Stimulated activated CD8-positive, alpha-beta memory T cell treated with anti-CD3 and anti-CD28 coated beads, Interleukin-7, amount 100 ng/mL, for 1 hour (primary cell): Measurements from ENCODE around the gene SLC37A2.

ENCODE experiments used
- DNase-seq, 2 donors: peaks; one replicate each; pipeline ENCODE4 v3.0.0-alpha.2; 2020; ENCODE audit warnings: low read depth in 2 of 2

Gene SLC37A2

GRCh38 chr11:125108469-125108868, 45.4 kb downstream of the SLC37A2 start:
- no peak for DNase-seq

DNA sequence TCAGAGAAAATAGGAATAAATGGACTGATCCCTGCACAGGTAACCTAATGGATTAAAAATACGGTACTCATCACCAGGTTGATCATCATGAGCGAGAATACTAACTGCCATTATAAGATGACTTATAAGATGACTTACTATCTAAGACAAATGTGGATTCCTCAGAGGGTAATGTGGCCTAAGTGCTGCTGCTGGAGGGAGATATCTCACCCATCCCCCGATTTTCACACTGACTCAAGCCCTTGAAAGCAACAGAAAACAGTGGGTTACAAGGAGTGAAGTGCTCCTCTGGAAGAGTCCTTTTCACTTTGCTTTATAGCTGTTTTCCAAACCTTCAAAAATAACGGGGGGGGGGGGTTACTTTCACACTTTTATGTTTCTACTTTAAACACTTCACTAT, 47.4 kb downstream of the SLC37A2 start:
- no peak for DNase-seq

DNA sequence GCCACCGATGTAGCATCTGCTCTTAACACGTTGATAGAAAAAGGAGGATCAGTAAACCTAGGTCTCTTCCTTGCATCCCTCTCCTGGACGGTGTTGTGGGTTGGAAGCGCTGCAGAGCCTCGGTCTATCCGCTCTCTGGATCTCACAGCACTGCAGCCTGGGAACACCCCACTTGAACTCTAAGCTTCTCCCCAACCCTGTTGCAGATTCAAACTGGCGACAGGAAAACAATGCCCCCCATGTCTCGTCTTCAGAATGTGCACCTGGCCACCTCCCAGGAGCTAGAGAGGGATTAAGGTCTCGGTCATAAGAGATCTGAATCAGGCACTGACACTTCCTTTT, 47.9 kb downstream of the SLC37A2 start:
- no peak for DNase-seq

DNA sequence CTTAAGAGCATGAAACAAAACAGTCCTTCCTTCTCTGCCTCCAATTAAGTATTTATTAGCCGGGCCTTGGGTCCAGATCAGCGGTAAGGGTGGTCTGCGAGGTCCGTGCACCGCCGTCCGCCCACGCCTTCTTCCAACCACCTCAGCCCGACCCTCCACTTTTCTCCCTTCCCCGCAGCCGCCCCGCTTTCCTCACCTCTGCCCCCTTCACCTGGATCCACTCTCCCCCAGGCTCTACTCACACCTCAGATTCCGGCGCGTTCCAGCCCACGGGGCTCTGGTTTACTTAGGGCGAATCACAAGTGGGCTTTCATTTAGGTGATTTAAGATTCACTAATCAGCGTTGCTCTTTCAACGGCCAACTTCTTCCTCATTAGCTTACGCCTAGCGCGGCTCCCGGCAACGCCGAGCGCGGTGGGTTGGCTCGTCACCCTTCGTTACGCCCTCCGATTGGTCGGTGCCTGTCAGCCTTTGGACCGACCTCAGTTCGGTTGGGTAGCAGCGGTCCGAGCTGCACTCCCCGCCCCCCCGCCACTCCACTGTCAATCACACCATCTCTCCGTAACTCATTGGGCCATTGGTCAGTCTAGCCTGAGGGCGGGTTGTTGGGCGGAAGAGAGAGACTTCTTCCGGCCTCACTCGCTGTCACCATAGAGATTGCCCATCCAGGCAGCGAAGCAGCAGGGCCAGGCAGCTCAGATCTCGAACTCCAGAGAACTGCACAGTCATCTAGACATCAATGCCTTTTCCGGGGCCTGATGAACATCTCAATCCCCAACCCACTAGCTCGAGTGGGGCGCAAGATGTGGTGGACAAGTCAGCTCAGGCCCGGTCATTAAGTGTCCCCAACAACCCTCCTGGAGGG, 48.5 kb downstream of the SLC37A2 start, which contains the start of gene TMEM218:
Gene TMEM218, minus strand, starts transcription at position 284 of the 865 bp plus-strand sequence. CDS start 9,385 bp downstream, outside the sequence.
- peak; percentile 86 to 91 for DNase-seq

GRCh38 chr11:125112208-125112604, 49.1 kb downstream of the SLC37A2 start:
- DNase-seq = no peak

- DNase-seq = no peak
Observed at GRCh38 chr11:125114518-125114917, 51.4 kb downstream of the SLC37A2 start.

- DNase-seq = no peak
Observed at GRCh38 chr11:125117429-125117828, 54.3 kb downstream of the SLC37A2 start.

DNA sequence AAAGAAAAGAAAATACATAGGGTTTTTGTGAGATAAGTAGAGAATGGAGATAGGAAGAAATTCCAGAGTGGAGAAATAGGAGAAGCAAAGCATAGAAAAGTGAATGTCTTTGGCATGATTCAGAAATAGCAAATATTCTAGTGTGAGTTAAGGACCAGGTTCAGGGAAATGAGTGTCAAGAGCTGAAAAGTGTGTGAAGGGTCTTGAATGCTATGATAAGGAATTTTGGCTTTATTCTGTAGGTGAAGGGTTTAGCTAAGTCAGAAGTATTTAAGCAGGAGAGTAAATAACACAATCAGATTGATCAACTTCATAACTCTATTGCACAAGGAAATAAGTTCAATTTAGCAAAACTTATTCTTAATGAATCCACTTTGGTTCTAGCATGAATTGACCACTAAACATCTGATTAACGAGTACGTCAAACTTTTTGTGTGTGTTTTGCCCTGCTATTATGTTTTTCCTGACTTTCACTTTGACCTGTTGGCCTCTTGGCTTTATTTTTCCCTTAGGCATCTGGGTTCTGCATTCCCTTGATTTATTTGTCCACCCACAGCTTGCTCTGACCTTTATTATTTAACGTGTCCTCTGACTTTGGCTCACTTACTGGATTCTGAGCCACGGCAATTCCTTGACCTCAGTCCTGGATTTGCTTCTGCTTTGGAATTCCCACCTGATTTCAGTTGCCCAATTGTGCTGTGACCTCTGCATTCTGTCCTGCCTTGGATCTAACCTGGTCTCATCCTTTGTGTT, 60.3 kb downstream of the SLC37A2 start:
- DNase-seq = no peak

DNA sequence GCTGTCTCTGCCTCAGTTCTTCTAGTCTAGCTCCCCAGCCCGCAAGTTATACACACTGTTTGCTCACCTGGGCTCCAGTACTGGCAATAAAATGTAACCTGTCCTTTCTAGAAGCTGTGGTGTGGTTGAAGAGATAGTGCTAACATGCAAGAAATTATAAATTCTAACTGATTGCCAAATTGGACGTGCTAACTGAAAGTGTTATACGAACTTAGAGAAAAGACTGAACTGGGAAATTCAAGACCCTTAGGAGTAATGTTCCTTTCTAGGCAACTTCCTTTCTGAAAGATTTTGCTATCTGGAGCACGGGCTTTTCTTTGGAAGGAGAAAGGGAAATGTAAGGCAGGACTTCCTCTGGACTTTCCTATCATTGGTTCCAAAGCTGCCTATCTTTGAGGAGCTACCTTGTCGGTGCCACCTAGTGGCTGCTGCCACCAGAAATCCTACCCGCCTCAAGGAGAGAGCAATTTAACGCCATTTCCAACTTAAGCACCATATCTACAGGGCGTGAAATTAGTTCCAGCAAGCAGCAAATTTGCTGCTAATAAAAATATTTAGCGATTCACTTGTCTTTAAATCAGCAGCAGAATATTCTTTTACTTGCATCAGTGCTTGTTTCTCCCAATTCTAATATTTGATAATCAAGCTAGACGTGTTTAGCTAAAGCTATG, 61.0 kb downstream of the SLC37A2 start:
- no peak for DNase-seq

DNA sequence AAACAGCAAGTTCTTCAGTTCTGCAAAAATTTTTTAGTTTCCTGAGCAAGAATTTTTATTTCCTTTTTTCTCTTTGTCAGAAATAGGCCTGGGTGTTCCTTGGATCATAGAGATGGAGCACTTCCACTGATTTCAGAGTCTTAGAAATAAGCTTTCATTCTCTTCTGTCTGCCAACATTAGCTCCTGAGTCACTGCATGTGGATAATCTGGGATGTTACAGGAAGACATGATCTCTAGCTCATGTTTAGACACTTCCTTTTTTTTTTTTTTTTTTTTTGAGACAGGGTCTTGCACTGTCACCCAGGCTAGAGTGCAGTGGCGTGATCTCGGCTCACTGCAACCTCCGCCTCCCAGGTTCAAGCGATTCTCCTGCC, 61.5 kb downstream of the SLC37A2 start:
- DNase-seq = no peak

DNA sequence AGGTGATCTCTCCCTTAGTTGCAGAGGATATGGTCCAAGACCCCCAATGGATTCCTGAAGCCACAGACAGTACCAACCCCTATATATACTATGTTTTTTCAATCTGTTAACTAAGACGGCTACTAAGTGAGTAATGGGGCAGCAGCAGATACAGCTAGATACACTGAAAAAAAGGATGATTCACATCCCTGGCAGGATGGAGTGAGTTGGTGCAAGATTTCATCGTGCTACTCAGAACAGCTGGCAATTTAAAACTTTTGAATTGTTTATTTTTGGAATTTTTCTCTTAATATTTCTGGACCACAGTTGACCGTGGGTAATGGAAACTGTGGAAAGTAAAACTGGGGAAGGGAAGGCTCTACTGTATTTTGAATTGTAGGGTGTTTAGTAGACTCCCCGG, 65.3 kb downstream of the SLC37A2 start:
- no peak for DNase-seq

DNA sequence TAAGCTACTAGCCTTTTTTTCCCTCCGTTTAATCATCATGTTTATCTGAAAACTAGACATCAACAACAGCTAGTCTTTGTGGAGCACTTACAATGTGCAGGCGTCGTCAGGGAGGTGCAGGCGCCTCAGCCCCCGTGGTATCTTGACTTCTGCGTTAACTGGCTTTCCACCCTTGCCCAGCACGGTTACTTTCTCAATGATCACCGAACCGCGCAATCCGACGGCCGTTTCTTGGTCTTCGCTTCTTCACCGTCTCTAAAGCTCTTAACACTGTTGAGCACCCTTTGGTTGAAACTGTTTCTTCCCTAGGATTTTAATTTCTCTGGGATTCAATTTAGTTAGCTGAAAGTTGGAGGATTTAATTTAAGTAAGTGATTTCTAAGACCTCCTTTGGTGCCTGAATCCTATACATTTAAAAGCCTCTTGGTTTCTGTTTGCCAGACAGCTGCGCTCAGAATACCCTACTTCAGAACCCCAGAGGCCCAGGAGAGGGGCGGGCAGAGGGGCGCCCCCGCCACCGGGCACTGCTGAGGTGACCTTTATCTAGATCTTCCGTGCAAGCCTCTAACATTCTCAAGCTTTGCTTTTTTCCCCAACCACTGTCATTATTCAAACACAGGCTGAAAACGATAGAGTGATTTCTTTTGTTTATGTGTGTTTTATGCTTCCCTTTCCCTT, 66.3 kb downstream of the SLC37A2 start:
- no peak for DNase-seq

DNA sequence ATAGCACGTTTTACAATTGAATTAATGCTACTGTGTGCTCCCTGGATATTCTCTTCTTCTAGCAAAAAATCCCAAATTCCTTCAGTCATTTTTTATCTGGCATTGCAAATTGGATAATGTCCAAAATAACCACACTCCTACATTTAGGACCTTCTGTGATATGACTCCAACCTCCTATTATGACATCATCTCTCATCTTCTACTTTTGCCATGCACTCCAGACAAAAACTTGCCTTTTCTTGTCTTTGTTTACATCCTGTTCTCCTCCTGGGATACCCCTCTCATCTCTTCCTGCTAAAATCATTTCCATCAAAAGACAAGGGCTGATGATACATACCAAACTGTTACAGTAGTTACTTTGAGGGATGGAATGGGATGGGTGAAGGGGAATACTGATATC, 69.0 kb downstream of the SLC37A2 start:
- DNase-seq = no peak

DNA sequence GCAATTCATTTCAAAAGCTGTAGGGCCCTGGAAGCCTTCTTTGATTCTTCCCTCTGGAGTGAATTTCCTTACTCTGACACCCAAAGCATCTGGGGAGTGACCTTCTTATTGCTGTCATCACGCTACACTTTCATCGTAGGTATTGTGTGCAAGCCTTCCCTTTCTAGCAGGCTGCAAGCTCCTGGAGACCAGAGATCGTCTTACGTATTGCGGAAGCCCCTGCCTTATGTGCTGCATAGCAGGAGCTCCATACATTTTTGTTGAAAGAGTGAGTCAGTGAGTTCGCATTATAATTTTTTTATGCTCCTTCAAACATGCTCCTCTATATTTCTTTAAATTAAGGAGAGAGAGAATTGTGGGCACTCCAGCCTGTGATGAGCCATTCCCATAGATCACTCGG, 69.5 kb downstream of the SLC37A2 start:
- no peak for DNase-seq

DNA sequence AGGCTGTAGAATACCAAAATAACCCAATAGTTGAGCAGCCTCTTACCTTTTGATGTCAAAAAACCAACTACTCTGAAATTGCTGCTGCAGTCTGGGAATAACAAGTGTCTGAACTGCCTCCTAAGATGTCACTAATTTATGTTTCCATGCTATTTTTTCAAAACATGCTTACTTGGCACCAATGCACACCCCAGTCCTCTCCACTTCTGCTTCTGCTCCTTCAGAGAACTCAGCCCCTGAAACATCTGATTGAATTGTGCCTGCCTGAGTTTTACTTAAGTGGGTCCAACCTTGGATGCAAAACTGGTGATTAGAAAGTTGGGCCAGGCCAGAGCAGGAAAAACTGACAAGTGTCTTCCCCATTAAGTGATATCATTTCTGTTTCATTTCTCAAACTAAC, 72.9 kb downstream of the SLC37A2 start:
- DNase-seq = no peak

DNA sequence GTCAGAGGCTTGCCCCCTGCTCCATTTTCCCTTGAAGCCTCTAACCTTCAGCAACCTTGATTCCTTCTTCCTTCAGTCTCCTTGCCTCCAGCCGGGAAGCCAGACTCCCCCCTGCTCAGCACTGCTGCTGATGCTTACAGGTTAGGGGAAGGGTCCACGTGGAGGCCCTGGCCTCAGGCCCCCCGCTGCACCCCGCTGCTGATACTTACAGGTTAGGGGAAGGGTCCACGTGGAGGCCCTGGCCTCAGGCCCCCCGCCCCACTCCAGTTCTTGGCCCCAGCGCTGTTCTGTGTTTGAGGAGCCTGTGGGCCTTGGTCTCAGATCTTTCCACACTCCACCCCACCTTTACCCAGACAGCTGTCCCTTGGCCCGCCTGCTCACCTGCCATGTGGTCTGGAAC, 75.9 kb downstream of the SLC37A2 start:
- DNase-seq = no peak

DNA sequence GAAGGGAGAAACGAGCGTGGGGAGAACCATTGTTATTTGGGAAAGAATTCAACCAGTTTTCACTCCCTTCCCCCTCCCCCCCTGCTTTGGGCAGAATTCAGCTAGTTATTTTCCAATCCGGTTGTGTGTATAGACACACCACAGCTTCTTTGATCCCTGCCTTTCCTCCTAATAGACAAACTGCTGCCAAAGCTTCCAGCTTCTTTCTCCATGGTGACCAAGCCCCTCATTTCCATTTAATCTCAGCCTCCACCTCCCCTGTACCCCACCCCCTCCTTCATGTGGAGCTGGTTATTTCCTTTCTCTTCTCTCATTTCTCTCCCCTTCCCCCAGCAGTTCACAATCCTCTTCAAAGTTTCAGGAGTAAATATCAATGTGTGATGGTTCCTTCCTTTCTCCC, 76.7 kb downstream of the SLC37A2 start:
- no peak for DNase-seq
